HL-60/S4 treated with retinoic acid at 250 ng/mL for 4 days and 3 days (cell line): Measurements from ENCODE around the gene KIF19.
"Not testable (repeated sequence)": the region's sequence is repeated elsewhere in the genome, so short reads cannot be mapped to it uniquely, and the experiment has no call there.

Experiments
- in situ Hi-C: fragments of 300-500 bp; cut with MboI; formaldehyde crosslinking; loops from 2 replicates; pipeline ENCODE4 v1.7.0; 2022; ENCODE audit warnings: low sequenced_read_pairs

KIF19 gene

GRCh38 chr17:74325743-74326379 is at the start of gene KIF19:
KIF19 (plus strand) TSS chr17:74326226; CDS start chr17:74326350, 124 bp downstream.
- in situ Hi-C loops = no loop called here

- in situ Hi-C loops = loop anchor here (10.0 kb wide), 1 partner anchor 62 kb away; the partner anchor contains the start of gene TTYH2
These were observed 49.5 kb upstream of the KIF19 start for GRCh38 chr17:74276541-74277009.

- in situ Hi-C loops = loop anchor here (10.0 kb wide), 1 partner anchor 63 kb away; the partner anchor contains the start of gene TTYH2
These were observed 48.1 kb upstream of the KIF19 start for GRCh38 chr17:74277935-74278334.

- in situ Hi-C loops = loop anchor here (10.0 kb wide), 1 partner anchor 65 kb away; the partner anchor contains the start of gene TTYH2
These were observed 46.4 kb upstream of the KIF19 start for GRCh38 chr17:74279617-74280016.

GRCh38 chr17:74280093-74280513 is 45.9 kb upstream of the KIF19 start:
- in situ Hi-C loops = no loop called here

- in situ Hi-C loops = no loop called here
These were observed 44.2 kb upstream of the KIF19 start for GRCh38 chr17:74281799-74282198.

GRCh38 chr17:74282274-74282586 is 43.8 kb upstream of the KIF19 start:
- in situ Hi-C loops = not testable (repeated sequence)

- in situ Hi-C loops = no loop called here
These were observed 43.2 kb upstream of the KIF19 start for GRCh38 chr17:74282587-74283370.

GRCh38 chr17:74283371-74283673 is 42.7 kb upstream of the KIF19 start:
- in situ Hi-C loops = no loop called here

- in situ Hi-C loops = no loop called here
These were observed 38.9 kb upstream of the KIF19 start for GRCh38 chr17:74287031-74287602.

- in situ Hi-C loops = no loop called here
These were observed 37.2 kb upstream of the KIF19 start for GRCh38 chr17:74288785-74289184.

- in situ Hi-C loops = no loop called here
These were observed 36.3 kb upstream of the KIF19 start for GRCh38 chr17:74289688-74290087.

- in situ Hi-C loops = no loop called here
These were observed 35.7 kb upstream of the KIF19 start for GRCh38 chr17:74290340-74290739.

- in situ Hi-C loops = no loop called here
These were observed 33.5 kb upstream of the KIF19 start for GRCh38 chr17:74292495-74292894.

GRCh38 chr17:74295625-74296547 is 30.1 kb upstream of the KIF19 start:
- in situ Hi-C loops = no loop called here

GRCh38 chr17:74296548-74296936 is 29.5 kb upstream of the KIF19 start:
- in situ Hi-C loops = no loop called here

GRCh38 chr17:74297941-74298340 is 28.1 kb upstream of the KIF19 start:
- in situ Hi-C loops = no loop called here

GRCh38 chr17:74298778-74299177 is 27.2 kb upstream of the KIF19 start:
- in situ Hi-C loops = no loop called here

GRCh38 chr17:74299226-74300009 is 26.6 kb upstream of the KIF19 start:
- in situ Hi-C loops = no loop called here

- in situ Hi-C loops = no loop called here
These were observed 22.7 kb upstream of the KIF19 start for GRCh38 chr17:74303305-74303704.
